OCI-LY3 (cell line): ENCODE data around the gene TMEM190.

ENCODE experiments used
- H2AFZ ChIP-seq: fragments of 200-600, 300-600 bp; shearing (Covaris generic); 2 replicates; pipeline ENCODE4 v1.6.0; 2014; ENCODE audit warnings: antibody characterized with exemption, low read depth, low read length
- H3K27ac ChIP-seq: fragments of 200-600, 300-600 bp; sonication (generic); 2 replicates; pipeline ENCODE4 v1.5.1; 2014; ENCODE audit warnings: mild to moderate bottlenecking, low read length, moderate library complexity, mixed read lengths
- H3K27me3 ChIP-seq: fragments of 200-600, 300-600 bp; sonication (generic); 2 replicates; pipeline ENCODE4 v1.6.1; 2014; ENCODE audit warnings: low read depth, low read length, mixed read lengths
- H3K36me3 ChIP-seq: fragments of 200-600, 300-600 bp; sonication (generic); replicated peaks from 2 replicates; pipeline ENCODE3; 2014; ENCODE audit warnings: low read depth, low read length, mixed read lengths
- H3K4me1 ChIP-seq: fragments of 300-600, 200-600 bp; sonication (generic); 2 replicates; pipeline ENCODE4 v1.6.1; 2014; ENCODE audit warnings: low read length, mixed read lengths
- H3K4me2 ChIP-seq: fragments of 200-600, 300-600 bp; sonication (generic); 2 replicates; pipeline ENCODE4 v1.6.1; 2014; ENCODE audit warnings: low read length, mixed read lengths
- H3K4me3 ChIP-seq: fragments of 300-600, 200-600 bp; sonication (generic); 2 replicates; pipeline ENCODE4 v1.5.1; 2014; ENCODE audit warnings: antibody characterized with exemption, mild to moderate bottlenecking, low read length, moderate library complexity
- H3K79me2 ChIP-seq: fragments of 300-600, 200-600 bp; shearing (Covaris generic); 2 replicates; pipeline ENCODE4 v1.6.1; 2014; ENCODE audit warnings: mild to moderate bottlenecking, low read length, mixed read lengths
- H3K9ac ChIP-seq: fragments of 300-600, 200-600 bp; shearing (Covaris generic); 2 replicates; pipeline ENCODE4 v1.6.0; 2014; ENCODE audit warnings: mild to moderate bottlenecking, low read length, moderate library complexity
- H3K9me3 ChIP-seq: fragments of 200-600, 300-600 bp; shearing (Covaris generic); 2 replicates; pipeline ENCODE4 v1.6.1; 2014; ENCODE audit warnings: low read length, mixed read lengths; ENCODE audit not compliant: insufficient read depth
- H4K20me1 ChIP-seq: fragments of 200-600, 300-600 bp; sonication (generic); 2 replicates; pipeline ENCODE4 v1.6.1; 2016; ENCODE audit warnings: low read length, mixed read lengths; ENCODE audit not compliant: insufficient read depth
- CTCF ChIP-seq: fragments of 200-600, 300-600 bp; sonication (generic); IDR thresholded peaks from 2 replicates; pipeline ENCODE4 v1.5.1; 2014; ENCODE audit warnings: antibody characterized with exemption, low read length, low read depth
- EZH2phosphoT487 ChIP-seq: fragments of 200-600 bp; shearing (Covaris generic); IDR thresholded peaks from 2 replicates; pipeline ENCODE4 v1.6.1; 2018; ENCODE audit warnings: antibody characterized with exemption, mixed run types, low read depth

The TMEM190 gene

GRCh38 chr19:55389386-55390317, 13.0 kb downstream of the TMEM190 start:
- Histone ChIP-seq H3K4me2 (no peak overlapping the region), H3K79me2 (peaks cover 38% of the 10 kb centered on the region), H4K20me1 (peaks cover 62% of the 10 kb centered on the region), H3K27ac (no peak overlapping the region), H3K4me1 (peaks cover 18% of the 10 kb centered on the region), H3K4me3 (no peak overlapping the region), H3K9ac (no peak overlapping the region), H3K27me3 (no peaks in the 10 kb centered on the region), H3K36me3 (peaks cover 56% of the 10 kb centered on the region), H3K9me3 (no peaks in the 10 kb centered on the region), H2AFZ (no peak overlapping the region)
- TF ChIP-seq CTCF (no peak), EZH2phosphoT487 (no peak)

- Histone ChIP-seq H3K4me1 (peaks cover 14% of the 10 kb centered on the region), H2AFZ (no peak overlapping the region), H3K4me2 (no peak overlapping the region), H3K36me3 (peaks cover 56% of the 10 kb centered on the region), H3K27ac (no peak overlapping the region), H3K9me3 (no peaks in the 10 kb centered on the region), H3K9ac (no peak overlapping the region), H3K27me3 (no peaks in the 10 kb centered on the region), H3K79me2 (peaks cover 34% of the 10 kb centered on the region), H3K4me3 (no peak overlapping the region), H4K20me1 (peaks cover 62% of the 10 kb centered on the region)
- TF ChIP-seq CTCF (no peak), EZH2phosphoT487 (no peak)
Observed at GRCh38 chr19:55390461-55390880, 13.8 kb downstream of the TMEM190 start.

GRCh38 chr19:55391191-55391670, 14.6 kb downstream of the TMEM190 start:
- peaks cover 29% of the 10 kb centered on the region for H3K79me2 ChIP-seq
- H3K4me2 ChIP-seq = no peak overlapping the region
- H2AFZ ChIP-seq = no peak overlapping the region
- H3K27me3 ChIP-seq = no peaks in the 10 kb centered on the region
- peaks cover 14% of the 10 kb centered on the region for H3K4me1 ChIP-seq
- peaks cover 60% of the 10 kb centered on the region for H4K20me1 ChIP-seq
- H3K4me3 ChIP-seq = no peak overlapping the region
- H3K9me3 ChIP-seq = no peaks in the 10 kb centered on the region
- H3K9ac ChIP-seq = no peak overlapping the region
- TF ChIP-seq CTCF = no peak
- TF ChIP-seq EZH2phosphoT487 = no peak
- peaks cover 52% of the 10 kb centered on the region for H3K36me3 ChIP-seq
- no peak overlapping the region for H3K27ac ChIP-seq

GRCh38 chr19:55391702-55392615, 15.3 kb downstream of the TMEM190 start:
- H3K4me1 ChIP-seq = peaks cover 9% of the 10 kb centered on the region
- TF ChIP-seq CTCF (no peak), EZH2phosphoT487 (no peak)
- peaks cover 21% of the 10 kb centered on the region for H3K79me2 ChIP-seq
- no peak overlapping the region for H3K9ac ChIP-seq
- no peak overlapping the region for H2AFZ ChIP-seq
- no peak overlapping the region for H3K27ac ChIP-seq
- peaks cover 52% of the 10 kb centered on the region for H4K20me1 ChIP-seq
- no peak overlapping the region for H3K4me2 ChIP-seq
- H3K4me3 ChIP-seq = no peak overlapping the region
- H3K27me3 ChIP-seq = no peaks in the 10 kb centered on the region
- H3K9me3 ChIP-seq = no peaks in the 10 kb centered on the region
- peaks cover 45% of the 10 kb centered on the region for H3K36me3 ChIP-seq
